ENCODE measurements around the gene FOXO6. TPM values are rescaled to one million over a fixed set of nuclear protein-coding genes. Genes with fewer than 3 reads are reported as not detected.

The FOXO6 gene
- total RNA-seq, 1 donor from 2014 or later: 9.9 TPM

DNA sequence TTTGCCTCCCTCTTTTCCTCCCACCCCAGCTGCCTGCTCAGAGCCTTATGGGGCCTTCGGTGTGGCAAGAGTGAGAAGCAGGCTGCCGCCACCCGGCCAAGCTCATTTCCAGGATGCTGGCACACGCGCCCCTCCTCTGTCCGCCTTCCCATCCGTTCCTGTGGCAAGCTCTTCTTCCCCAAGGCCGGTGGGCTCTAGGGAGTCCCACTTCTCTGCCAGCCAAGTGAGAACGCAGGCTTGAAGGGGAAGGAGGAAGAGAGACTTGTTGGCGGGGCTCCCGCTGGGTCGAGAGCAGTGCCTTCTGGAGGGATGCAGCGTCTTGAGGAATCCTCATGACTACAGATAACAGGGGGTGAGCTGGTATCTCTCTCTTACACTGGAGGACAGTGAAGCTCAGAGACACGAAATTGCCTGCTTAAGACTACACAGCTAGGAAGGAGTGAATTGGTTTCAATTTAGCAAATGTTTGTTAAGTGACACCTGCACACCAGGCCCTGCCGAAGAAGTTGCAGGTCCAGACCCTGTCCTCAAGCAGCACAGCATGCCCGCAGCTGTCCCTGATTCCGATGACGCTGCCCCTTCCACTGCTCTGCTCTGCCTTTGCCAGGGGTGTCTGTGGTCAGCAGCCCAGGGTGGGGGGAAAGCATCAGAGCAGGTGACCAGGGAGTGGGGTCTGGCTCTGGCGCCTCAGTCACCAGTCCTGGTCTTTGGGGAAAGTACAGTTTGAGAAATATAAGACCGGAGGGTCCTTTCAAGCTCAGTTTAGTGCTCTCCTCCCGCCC is 40.1 kb upstream of the FOXO6 start:
- Mint-ChIP-seq H3K27ac (no peak overlapping the region), H3K4me1 (ENCODE audit: unreplicated experiment) (peaks cover 23% of the 10 kb centered on the region), H3K27me3 (no peaks in the 10 kb centered on the region), H3K9me3 (no peaks in the 10 kb centered on the region), H3K4me3 (no peak overlapping the region), H3K36me3 (no peaks in the 10 kb centered on the region)
- DNase-seq (ENCODE audit: extremely low spot score, unreplicated experiment): no peak
- TF ChIP-seq, protein P1, sequence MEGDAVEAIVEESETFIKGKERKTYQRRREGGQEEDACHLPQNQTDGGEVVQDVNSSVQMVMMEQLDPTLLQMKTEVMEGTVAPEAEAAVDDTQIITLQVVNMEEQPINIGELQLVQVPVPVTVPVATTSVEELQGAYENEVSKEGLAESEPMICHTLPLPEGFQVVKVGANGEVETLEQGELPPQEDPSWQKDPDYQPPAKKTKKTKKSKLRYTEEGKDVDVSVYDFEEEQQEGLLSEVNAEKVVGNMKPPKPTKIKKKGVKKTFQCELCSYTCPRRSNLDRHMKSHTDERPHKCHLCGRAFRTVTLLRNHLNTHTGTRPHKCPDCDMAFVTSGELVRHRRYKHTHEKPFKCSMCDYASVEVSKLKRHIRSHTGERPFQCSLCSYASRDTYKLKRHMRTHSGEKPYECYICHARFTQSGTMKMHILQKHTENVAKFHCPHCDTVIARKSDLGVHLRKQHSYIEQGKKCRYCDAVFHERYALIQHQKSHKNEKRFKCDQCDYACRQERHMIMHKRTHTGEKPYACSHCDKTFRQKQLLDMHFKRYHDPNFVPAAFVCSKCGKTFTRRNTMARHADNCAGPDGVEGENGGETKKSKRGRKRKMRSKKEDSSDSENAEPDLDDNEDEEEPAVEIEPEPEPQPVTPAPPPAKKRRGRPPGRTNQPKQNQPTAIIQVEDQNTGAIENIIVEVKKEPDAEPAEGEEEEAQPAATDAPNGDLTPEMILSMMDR (conservative IDR thresholded peaks at IDR 0.05): no peak

DNA sequence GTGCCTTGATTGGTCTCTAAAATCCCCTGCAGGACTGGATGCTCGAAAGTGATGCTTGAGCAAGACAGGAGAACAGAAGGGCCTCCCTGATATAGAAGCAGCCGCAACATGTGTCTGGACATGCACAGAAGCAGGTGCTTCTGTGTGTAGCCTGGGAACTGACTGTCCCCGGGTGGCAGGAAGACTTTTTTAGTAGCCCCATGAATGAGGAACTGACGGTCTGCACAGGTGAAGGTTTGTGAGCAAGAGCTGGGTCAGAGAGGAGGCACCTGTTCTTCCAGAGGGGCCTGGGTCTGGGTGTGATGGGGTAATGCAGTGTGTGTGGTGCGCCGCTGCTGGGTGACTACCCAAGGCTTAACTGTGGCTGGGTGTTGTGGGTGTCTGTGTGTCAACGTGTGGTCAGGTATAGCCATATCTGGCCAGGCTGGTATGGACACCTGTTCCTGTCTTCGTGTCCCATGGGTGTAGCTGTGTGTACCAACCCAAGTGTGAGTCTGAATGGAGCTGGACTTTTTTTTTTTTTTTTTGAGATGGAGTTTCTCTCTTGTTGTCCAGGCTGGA is 39.1 kb upstream of the FOXO6 start:
- Mint-ChIP-seq H3K4me3 (peak overlapping the region; percentile 57), H3K27ac (peak overlapping the region; percentile 86), H3K27me3 (no peaks in the 10 kb centered on the region), H3K36me3 (no peaks in the 10 kb centered on the region), H3K4me1 (ENCODE audit: unreplicated experiment) (peaks cover 22% of the 10 kb centered on the region), H3K9me3 (no peaks in the 10 kb centered on the region)
- no peak for DNase-seq (ENCODE audit: extremely low spot score, unreplicated experiment)
- TF ChIP-seq, protein P1 (conservative IDR thresholded peaks at IDR 0.05): no peak

DNA sequence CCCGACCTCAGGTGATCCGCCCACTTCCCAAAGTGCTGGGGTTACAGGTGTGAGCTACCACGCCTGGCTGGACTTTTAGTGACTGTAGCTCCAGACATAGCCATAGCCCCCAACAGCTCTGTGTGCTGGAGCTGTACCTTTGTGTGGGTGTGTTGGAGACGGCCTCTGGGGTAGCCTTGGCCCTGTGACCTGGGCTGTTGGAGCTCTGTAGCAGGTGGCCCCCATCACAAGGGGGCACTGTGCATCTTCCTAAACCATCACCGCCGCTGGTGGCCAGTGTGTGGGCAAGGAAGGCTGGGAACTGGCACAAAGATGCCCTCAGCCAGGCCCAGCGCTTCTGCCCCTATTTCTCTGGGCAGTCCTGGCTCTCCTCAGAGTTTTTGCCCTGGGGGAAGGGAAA is 38.4 kb upstream of the FOXO6 start:
- no peak for DNase-seq (ENCODE audit: extremely low spot score, unreplicated experiment)
- Mint-ChIP-seq H3K4me3 (no peak overlapping the region), H3K4me1 (ENCODE audit: unreplicated experiment) (peaks cover 22% of the 10 kb centered on the region), H3K27ac (no peak overlapping the region), H3K9me3 (no peaks in the 10 kb centered on the region), H3K36me3 (no peaks in the 10 kb centered on the region), H3K27me3 (no peaks in the 10 kb centered on the region)
- TF ChIP-seq, protein P1 (conservative IDR thresholded peaks at IDR 0.05): peak; percentile 61

DNA sequence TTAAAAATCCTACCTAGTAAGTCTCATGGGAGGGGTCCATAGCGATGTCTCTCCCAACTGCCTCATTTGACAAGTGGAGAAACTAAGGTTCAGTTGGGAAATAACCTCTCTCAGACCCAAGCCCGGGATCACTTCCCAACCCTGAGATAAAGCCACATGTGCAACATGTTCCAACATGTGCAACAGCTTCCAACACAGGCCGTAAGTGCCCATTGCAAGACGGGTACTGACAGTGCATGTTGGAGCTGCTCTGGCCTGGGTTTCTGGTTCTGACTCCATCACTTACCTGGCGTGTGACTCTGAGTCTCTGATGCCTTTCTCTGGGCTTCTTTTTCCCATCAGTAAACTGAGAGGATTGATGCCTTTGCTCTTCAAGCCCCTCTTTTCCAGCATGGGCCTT is 38.0 kb upstream of the FOXO6 start:
- Mint-ChIP-seq H3K4me3 (no peak overlapping the region), H3K9me3 (no peaks in the 10 kb centered on the region), H3K36me3 (no peaks in the 10 kb centered on the region), H3K4me1 (ENCODE audit: unreplicated experiment) (peaks cover 22% of the 10 kb centered on the region), H3K27me3 (no peaks in the 10 kb centered on the region), H3K27ac (no peak overlapping the region)
- TF ChIP-seq, protein P1 (conservative IDR thresholded peaks at IDR 0.05): no peak
- DNase-seq (ENCODE audit: extremely low spot score, unreplicated experiment): no peak

DNA sequence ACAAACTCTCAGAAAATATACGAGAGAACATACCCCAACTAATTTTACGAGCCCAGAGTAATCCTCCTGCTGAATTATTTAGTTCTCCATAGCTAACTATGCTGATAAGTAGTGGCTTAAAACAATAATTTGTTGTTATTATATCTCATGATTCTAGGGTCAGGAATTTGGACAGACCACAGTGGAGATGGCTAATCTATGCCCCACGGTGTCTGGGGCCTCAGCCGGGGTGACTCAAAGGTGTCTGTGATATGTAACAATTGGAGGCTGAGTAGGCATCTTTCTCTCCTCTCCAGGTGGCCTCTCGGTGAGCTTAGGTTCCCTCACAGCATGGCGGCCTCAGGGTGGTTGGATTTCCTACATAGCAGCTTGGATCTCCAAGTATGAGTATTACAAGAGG is 35.4 kb upstream of the FOXO6 start:
- no peak overlapping the region for H3K27ac Mint-ChIP-seq
- DNase-seq (ENCODE audit: extremely low spot score, unreplicated experiment): no peak
- H3K9me3 Mint-ChIP-seq: no peaks in the 10 kb centered on the region
- TF ChIP-seq, protein P1 (conservative IDR thresholded peaks at IDR 0.05): no peak
- H3K4me3 Mint-ChIP-seq: no peak overlapping the region
- H3K36me3 Mint-ChIP-seq: no peaks in the 10 kb centered on the region
- peaks cover 15% of the 10 kb centered on the region for H3K4me1 Mint-ChIP-seq (ENCODE audit: unreplicated experiment)
- H3K27me3 Mint-ChIP-seq: no peaks in the 10 kb centered on the region
